ENCODE results near the gene MAP1S.

Gene MAP1S, protein sequence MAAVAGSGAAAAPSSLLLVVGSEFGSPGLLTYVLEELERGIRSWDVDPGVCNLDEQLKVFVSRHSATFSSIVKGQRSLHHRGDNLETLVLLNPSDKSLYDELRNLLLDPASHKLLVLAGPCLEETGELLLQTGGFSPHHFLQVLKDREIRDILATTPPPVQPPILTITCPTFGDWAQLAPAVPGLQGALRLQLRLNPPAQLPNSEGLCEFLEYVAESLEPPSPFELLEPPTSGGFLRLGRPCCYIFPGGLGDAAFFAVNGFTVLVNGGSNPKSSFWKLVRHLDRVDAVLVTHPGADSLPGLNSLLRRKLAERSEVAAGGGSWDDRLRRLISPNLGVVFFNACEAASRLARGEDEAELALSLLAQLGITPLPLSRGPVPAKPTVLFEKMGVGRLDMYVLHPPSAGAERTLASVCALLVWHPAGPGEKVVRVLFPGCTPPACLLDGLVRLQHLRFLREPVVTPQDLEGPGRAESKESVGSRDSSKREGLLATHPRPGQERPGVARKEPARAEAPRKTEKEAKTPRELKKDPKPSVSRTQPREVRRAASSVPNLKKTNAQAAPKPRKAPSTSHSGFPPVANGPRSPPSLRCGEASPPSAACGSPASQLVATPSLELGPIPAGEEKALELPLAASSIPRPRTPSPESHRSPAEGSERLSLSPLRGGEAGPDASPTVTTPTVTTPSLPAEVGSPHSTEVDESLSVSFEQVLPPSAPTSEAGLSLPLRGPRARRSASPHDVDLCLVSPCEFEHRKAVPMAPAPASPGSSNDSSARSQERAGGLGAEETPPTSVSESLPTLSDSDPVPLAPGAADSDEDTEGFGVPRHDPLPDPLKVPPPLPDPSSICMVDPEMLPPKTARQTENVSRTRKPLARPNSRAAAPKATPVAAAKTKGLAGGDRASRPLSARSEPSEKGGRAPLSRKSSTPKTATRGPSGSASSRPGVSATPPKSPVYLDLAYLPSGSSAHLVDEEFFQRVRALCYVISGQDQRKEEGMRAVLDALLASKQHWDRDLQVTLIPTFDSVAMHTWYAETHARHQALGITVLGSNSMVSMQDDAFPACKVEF

DNA sequence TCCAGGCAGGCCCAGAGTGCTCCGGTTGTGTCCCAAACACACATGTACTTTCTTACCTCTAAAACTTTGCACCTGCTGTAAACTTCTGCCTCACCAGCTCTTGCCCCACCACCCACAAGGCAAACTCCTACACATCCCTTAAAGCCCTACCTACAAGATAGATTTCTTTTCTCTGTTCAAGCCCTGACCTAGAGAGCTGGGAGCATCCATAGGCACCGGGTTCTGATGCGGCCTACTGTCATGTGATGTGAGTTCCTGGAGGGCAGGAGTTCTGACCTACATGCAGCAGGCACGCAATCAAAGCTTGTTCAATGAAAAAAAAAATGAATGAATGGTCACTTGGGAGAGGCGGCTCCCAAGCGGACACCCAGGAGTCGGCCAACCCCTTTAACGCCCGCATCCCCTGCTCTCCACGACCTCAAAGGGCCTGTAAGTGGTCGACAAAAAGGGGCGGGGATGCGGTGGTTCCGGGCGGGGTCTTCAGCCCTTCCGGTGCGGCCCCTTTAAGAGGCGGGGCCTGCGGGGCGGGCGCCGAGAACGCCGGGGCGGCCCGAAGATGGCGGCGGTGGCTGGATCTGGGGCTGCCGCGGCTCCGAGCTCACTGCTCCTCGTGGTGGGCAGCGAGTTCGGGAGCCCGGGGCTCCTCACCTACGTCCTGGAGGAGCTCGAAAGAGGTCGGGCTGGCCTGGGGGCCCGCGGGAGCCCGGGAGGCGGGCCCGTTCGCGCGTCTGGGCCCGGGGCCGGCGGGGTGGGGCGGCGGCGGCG, at the start of gene MAP1S:
Gene MAP1S (plus strand): TSS at position 534 of the 765 bp plus-strand sequence. CDS start 23 bp downstream, at position 557.
- peak; percentile 29 to 48 for DNase-seq

DNA sequence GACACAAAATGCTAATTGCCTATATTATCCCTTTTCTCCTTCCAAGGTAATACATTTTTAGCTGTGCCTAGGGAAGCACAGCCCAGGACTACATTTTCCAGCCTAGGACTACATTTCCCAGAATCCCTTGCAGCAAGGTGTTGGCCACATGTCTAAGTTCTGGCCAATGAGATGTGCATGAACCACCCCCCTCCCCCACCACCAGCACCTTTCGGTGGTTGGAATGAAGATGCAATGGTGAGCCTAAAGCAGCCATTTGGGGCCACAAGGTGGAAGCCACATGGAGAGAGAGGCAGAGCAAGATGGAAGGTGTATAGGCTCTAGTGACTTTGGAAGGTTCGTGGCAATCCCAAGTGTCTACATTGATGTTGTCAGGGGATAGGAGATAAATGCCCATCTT, 47.4 kb upstream of the MAP1S start:
- peak in 1 of 2 experiments; percentile 68 for DNase-seq

- DNase-seq = no peak
Measured at GRCh38 chr19:17673937-17674799, 45.1 kb upstream of the MAP1S start.

GRCh38 chr19:17676295-17676694, 43.0 kb upstream of the MAP1S start:
- DNase-seq = no peak

DNA sequence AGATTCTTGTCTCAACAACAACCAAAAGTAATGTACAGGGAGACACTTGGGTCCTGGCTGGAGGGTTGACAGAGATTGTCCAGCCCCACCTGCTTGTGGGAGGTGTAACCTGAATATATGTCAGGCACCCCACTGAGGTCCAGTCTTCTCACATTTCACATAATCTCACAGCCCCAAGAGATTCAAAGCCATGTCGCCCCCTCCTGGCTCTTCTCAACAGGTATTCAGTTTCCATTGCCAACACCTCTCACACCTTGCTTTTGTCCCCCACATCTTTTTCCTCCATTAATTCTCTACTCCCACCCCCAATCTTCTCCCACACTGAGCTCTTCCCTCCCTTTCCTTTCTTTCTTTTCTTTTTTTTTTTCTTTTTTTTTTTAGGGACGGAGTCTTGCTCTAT, 42.3 kb upstream of the MAP1S start:
- DNase-seq = peak in 1 of 2 experiments; percentile 23

- no peak for DNase-seq
Measured at GRCh38 chr19:17678836-17679235, 40.4 kb upstream of the MAP1S start.

DNA sequence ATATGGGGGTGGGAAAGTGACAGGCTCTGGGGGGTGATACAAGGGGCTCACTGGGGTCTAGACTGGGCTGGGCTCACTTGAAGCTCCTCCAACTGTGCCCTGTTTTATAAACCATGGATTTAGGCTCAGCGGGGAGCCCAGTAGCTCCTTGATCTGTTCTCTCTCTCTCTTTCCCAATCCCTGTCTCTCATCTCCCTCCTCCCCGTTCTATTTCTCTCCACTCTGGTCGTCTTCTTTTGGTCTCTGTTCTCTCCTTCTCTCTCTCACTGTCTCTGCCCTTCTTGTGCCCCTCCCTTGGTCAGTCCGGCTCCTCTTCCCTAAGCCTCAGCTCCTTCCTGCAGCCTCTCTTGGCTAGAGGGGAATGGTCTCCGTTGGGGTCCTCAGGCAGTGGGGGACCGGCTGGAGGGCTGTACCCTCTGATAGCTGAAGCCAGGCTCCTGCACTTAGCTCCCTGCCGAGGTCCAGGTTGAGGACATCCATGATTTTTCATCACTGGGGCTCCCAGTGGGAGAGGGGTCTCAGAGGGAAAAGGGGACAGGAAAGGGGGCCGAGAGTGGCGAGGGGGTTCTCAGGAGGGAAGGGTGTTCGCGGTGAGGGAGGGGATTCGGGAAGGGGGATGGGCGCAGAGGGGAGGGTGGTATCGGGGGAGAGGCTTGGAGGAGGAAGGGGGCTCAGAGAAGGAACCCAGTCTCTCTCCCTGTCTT, 39.6 kb upstream of the MAP1S start:
- DNase-seq = no peak

- DNase-seq = peak; percentile 48 to 84
Measured at GRCh38 chr19:17680230-17680722, 39.0 kb upstream of the MAP1S start.

- DNase-seq = no peak
Measured at GRCh38 chr19:17681505-17682125, 37.7 kb upstream of the MAP1S start.

- no peak for DNase-seq
Measured at GRCh38 chr19:17682273-17682672, 37.0 kb upstream of the MAP1S start.

- no peak for DNase-seq
Measured at GRCh38 chr19:17683078-17683477, 36.2 kb upstream of the MAP1S start.

- no peak for DNase-seq
Measured at GRCh38 chr19:17684256-17684655, 35.0 kb upstream of the MAP1S start.

DNA sequence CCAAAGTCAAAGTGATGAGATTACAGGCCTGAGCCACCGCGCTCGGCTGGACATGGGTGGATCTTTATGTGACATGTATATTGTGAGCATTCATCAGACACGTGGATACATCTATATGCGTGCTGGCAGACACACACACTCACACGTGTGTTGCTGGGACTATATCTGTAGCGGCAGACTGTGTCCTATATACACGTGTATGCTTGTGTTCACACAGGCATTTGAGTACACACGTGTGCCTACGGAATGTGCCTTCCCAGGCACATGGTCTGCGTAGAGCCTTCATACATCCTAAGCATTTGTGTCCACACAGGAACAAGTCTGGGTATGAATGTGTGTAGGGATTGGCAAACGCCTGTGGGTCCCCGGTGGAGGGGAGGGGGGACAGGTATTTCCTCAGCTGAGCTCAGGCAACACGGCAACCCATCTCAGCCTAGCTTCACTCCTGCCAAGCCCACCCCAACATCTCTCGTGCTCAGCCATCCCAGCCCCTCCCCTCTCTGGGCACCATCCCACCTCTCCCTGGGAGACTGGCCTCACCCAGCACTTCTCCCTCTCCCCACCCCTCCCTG, 33.7 kb upstream of the MAP1S start:
- DNase-seq = no peak

GRCh38 chr19:17686023-17686521, 33.2 kb upstream of the MAP1S start:
- peak; percentile 56 to 73 for DNase-seq

DNA sequence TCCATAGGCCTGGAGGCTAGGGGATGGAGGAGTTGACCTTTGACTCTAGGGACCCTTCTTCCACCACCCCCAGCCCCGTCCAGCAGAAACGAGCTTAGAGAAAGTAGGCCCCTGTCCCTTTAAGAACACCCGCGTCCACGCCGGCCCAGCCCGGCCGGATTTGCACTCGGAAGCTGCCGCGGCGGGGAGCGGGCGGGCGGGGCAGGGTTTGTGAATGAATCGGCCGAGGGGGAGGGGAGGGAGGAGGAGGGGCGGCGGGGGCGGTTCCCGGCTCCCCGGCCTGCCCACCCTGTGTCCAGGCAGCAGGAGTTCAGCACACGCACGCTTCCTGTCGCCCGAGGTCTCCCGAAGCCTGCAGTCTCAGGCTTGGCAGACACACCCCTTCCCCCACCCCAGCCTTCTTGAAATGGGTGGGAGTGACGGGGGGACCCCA, 32.7 kb upstream of the MAP1S start:
- DNase-seq = peak; percentile 57 to 75

DNA sequence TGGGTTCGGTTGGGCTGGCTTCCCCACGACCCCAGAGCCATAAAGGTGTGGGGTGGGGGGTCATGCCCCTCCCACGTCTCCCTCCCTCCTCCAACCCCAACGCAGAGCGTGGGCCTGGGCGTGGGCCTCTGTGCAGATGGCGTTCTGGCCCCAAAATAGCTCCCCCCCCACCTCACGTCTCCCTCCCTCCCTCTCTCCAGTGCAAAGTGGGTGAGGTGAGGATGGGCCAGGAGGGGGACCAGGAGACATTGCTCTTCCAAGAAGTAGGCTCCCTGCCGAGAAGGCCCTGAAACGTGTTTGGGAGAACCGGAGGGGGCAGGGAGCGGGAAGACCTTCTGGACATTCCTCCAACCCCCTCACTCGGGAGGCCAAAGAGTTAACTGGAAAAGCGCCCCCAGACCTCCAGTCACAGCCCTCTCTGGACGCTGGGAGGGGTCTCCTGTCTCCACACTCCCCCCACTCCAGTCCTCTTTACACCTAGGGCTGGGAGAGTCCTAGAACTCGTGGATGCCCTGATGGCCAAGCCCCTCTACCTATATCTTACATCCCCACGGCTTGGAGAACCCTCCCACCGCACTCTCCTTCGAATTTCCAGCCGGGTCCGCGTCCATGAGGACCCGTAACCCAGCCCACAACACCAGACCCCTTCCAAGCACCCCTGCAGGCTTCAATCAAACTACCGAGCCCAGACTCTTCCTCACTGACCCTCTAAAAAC, 32.0 kb upstream of the MAP1S start:
- no peak for DNase-seq

- DNase-seq = no peak
Measured at GRCh38 chr19:17687857-17688784, 31.2 kb upstream of the MAP1S start, which contains the start of gene UNC13A. Gene UNC13A (minus strand): TSS chr19:17688354. CDS start chr19:17688199, 155 bp downstream.
